Psoas muscle (tissue), 8 donors: Measurements from ENCODE around the gene TCF15. TPM values are rescaled to one million over a fixed set of nuclear protein-coding genes. Genes with fewer than 3 reads are reported as not detected.
A peak's percentile ranks its signal among the peaks of the same experiment; 100 is the strongest.

Experiments
- ATAC-seq, 4 donors: fragments of 200-7000 bp; cut with Tn5 transposase; one replicate each; pipeline ENCODE4 v1.9.1; 2020; ENCODE audit warnings: moderate library complexity in 3 of 4, mild to moderate bottlenecking in 2 of 4
- DNase-seq, 2 donors: peaks; one replicate each; pipeline ENCODE4 v3.0.0-alpha.2; 2020
- H3K27ac ChIP-seq: fragments of 200-600 bp; one replicate; pipeline ENCODE4 v1.8.0; 2022
- H3K27me3 ChIP-seq, 3 donors: fragments of 200-600 bp in 1 of 3; one replicate each; pipeline versions ENCODE4 v1.6.1 to v1.8.0; 2013 to 2022; ENCODE audit warnings: low read length in 2 of 3, mild to moderate bottlenecking in 2 of 3, moderate library complexity in 1 of 3; ENCODE audit not compliant: insufficient read depth in 3 of 3
- H3K36me3 ChIP-seq, 2 donors: fragments of 200-600 bp in 1 of 2; one replicate each; pipeline versions ENCODE4 v1.6.1 to v1.8.0; 2013 to 2022; ENCODE audit warnings: low read depth in 1 of 2, mild to moderate bottlenecking in 1 of 2, moderate library complexity in 1 of 2; ENCODE audit not compliant: insufficient read depth in 1 of 2
- H3K4me1 ChIP-seq: fragments of 200-600 bp; one replicate; pipeline ENCODE4 v1.8.0; 2022
- H3K4me3 ChIP-seq: fragments of 200-600 bp; one replicate; pipeline ENCODE4 v1.8.0; 2022; ENCODE audit warnings: mild to moderate bottlenecking
- H3K9me3 ChIP-seq: fragments of 200-600 bp; one replicate; pipeline ENCODE4 v1.8.0; 2022
- WGBS, 3 donors: extraction: QIAGEN DNeasy Blood & Tissue Kit; methylation state at CpG; one replicate each; pipeline versions ENCODE4 v1.1.6 to v1.1.7; 2013; 5-methylcytosine and 5-hydroxymethylcytosine counted together
- intact Hi-C, 2 donors: fragments of 100-400 bp; cut with DNase I; formaldehyde crosslinking; loops; one replicate each; pipeline versions ENCODE4 v1.11.0 to v1.14.2; 2022
- polyA plus RNA-seq, 3 donors: library from polyadenylated mRNA; stranded (reverse); fragments of 200-250 nt; gene quantifications; one replicate each; pipeline ENCODE4 v1.2.3, GENCODE V29; 2013
- total RNA-seq, 4 donors: library from RNA; stranded (reverse); fragmentation: NEBNext Ultra II Directional in 2 of 4; extraction: Animal tissue kit (Norgen Biotek cat#: 25700) in 2 of 4; gene quantifications; one replicate each; pipeline versions ENCODE4 v1.2.1 to v1.2.4, GENCODE V29; 2021 to 2023
- TF ChIP-seq, protein P1 (sequence below): fragments of 200-600 bp; IDR thresholded peaks from one replicate; pipeline ENCODE4 v1.8.0; 2022; ENCODE audit warnings: antibody characterized with exemption
- donor health status: healthy with polysubstance abuse.
- donor health status: DM: no; HTN: no; CAD: no; lungs with moderate emphysema.
- donor health status: Bipolar disorder and iron deficiency.
- donor health status: healthy.
- donor health status: DM: yes; HTN: yes; CAD: no.
- donor health status: DM: no; HTN: no; CAD: no.
- donor health status: DM: no; HTN: no; CAD: no.
- donor health status: DM: yes; HTN: yes; CAD: no.

TCF15 gene
- total and polyA plus RNA-seq, 7 donors = 3.0 to 10.6 (median 5.1) TPM

- peaks cover 1% of the 10 kb centered on the region for H3K4me1 ChIP-seq
- intact Hi-C loops = no loop called here
- DNase-seq (peak in 1 of 2 donors; percentile 70), ATAC-seq (no peak)
- H3K27ac ChIP-seq = no peak overlapping the region
- H3K9me3 ChIP-seq = no peaks in the 10 kb centered on the region
- WGBS, 3 donors = 54 to 66% (median 56%) methylated on average over 13 of the region's 13 CpGs
- H3K4me3 ChIP-seq = no peak overlapping the region
- H3K27me3 ChIP-seq = no peaks in the 10 kb centered on the region
- TF ChIP-seq, protein P1, sequence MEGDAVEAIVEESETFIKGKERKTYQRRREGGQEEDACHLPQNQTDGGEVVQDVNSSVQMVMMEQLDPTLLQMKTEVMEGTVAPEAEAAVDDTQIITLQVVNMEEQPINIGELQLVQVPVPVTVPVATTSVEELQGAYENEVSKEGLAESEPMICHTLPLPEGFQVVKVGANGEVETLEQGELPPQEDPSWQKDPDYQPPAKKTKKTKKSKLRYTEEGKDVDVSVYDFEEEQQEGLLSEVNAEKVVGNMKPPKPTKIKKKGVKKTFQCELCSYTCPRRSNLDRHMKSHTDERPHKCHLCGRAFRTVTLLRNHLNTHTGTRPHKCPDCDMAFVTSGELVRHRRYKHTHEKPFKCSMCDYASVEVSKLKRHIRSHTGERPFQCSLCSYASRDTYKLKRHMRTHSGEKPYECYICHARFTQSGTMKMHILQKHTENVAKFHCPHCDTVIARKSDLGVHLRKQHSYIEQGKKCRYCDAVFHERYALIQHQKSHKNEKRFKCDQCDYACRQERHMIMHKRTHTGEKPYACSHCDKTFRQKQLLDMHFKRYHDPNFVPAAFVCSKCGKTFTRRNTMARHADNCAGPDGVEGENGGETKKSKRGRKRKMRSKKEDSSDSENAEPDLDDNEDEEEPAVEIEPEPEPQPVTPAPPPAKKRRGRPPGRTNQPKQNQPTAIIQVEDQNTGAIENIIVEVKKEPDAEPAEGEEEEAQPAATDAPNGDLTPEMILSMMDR = no peak
- H3K36me3 ChIP-seq = no peaks in the 10 kb centered on the region
Observed at GRCh38 chr20:598133-598850, 11.8 kb downstream of the TCF15 start.

GRCh38 chr20:597560-597959 lies 12.5 kb downstream of the TCF15 start:
- TF ChIP-seq, protein P1 = no peak
- DNase-seq = no peak

DNA sequence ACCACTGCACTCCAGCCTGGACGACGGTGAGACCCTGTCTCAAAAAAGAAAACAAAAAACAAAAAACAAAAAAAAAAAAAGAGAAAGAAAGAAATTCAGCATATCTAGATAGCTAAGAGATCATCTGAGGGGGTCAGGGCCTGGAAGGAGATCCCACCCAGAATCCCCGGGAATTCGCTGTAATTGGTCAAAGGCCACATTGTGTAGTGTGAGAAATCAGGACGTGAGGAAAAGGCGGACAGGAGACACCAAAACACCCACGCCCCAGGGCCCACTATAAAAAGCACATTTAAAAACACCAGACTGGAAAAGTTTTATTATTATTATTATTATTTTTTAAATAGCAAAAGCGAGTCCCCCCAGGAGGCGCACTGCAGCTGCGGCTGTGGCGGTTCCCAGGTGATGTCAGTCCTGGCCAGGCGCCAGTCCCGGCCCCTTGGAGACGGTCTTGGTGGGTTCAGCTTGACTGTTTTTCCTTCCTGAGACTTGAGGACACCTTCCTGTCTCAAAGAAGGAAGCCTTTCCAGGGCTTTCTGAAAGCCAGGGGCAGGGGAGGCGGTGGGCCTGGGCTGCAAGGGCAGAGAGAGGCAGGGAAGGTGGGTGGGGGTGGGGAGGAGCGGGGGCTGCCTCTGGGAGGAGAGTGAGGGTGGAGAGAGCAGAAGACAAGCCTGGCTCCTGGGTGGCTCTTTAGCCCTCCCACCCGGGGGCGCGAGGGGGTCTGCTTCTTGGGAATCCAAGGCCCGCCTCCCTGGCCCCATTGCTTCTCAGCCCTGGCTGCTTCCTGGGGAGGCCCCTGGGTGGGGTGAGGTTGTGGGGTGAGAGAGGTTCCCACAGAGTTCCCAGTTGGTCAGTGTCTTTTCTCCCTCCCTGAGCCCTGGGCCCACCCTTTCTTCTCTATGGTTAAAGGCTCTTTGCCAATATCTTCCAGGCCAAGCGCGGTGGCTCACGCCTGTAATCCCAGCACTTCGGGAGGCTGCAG lies 14.5 kb downstream of the TCF15 start:
- WGBS, 3 donors = 42 to 47% (median 46%) methylated on average over 23 to 24 of the region's 24 CpGs
- Histone ChIP-seq H3K27me3 (no peaks in the 10 kb centered on the region), H3K4me3 (no peak overlapping the region), H3K4me1 (no peaks in the 10 kb centered on the region), H3K27ac (peak overlapping the region; percentile 50), H3K36me3 (no peaks in the 10 kb centered on the region), H3K9me3 (no peaks in the 10 kb centered on the region)
- intact Hi-C loops = no loop called here
- peak in 2 of 4 donors; percentile 40 to 61 for ATAC-seq
- peak; percentile 61 to 87 for DNase-seq
- TF ChIP-seq, protein P1 = peak; percentile 9

More at GRCh38 chr20:597560-597959, 12.5 kb downstream of the TCF15 start:
- ATAC-seq = no peak
- Histone ChIP-seq H3K27me3 (no peaks in the 10 kb centered on the region), H3K27ac (no peak overlapping the region), H3K4me1 (no peaks in the 10 kb centered on the region), H3K36me3 (no peaks in the 10 kb centered on the region), H3K9me3 (no peaks in the 10 kb centered on the region), H3K4me3 (no peak overlapping the region)
- WGBS, 3 donors = 96 to 100% (median 98%) methylated on average over 2 of the region's 2 CpGs
- intact Hi-C loops = no loop called here

DNA sequence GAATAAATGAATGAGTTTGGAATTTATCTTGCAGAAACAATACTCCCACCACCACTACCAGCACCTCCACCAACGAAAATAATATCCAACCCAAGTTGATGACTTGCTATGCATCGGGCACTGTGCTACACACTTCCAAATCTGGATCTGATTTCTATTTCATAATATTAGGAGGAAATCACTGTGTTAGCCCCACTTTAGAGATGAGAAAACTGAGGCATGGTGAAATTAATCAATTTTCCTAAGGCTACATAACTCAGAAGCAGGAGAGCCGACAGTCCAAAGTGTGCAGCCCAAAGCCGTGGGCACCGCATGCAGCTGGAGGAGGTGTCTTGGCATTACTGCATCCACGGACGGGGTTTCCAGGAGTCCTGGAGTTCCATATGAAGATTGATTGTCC lies 17.6 kb downstream of the TCF15 start:
- Histone ChIP-seq H3K4me1 (no peaks in the 10 kb centered on the region), H3K4me3 (no peak overlapping the region), H3K9me3 (no peaks in the 10 kb centered on the region), H3K27ac (no peak overlapping the region), H3K36me3 (no peaks in the 10 kb centered on the region), H3K27me3 (no peaks in the 10 kb centered on the region)
- ATAC-seq = no peak
- WGBS, 3 donors = 86 to 88% (median 87%) methylated on average over 7 of the region's 7 CpGs
- TF ChIP-seq, protein P1 = no peak
- DNase-seq = no peak
- intact Hi-C loops = no loop called here
